PC-9 (cell line): ENCODE results near the gene MRPS34. TPM values are rescaled to one million over a fixed set of nuclear protein-coding genes. Genes with fewer than 3 reads are reported as not detected.

Source experiments
- BruUV-seq: library from RNA; stranded (reverse); fragments of 400-500 nt; replicated peaks from 2 replicates; lab custom pipeline; 2021; lab: Mats Ljungman, UMichigan
- CTCF ChIA-PET: fragments of 300-600 bp; sonication (Branson Sonifier 250); formaldehyde crosslinking; loops from one replicate; lab custom pipeline; 2022; ENCODE audit warnings: antibody characterized with exemption; lab: Charles Lee
- POLR2A ChIA-PET: fragments of 300-600 bp; sonication (Branson Sonifier 250); formaldehyde crosslinking; loops from one replicate; lab custom pipeline; 2022; ENCODE audit warnings: antibody characterized with exemption; ENCODE audit not compliant: unreplicated experiment; lab: Charles Lee
- DNase-seq, 2 experiments: peaks; one replicate each; pipeline versions ENCODE4 v3.0.0 to v3.0.0-alpha.2; 2015 to 2022; ENCODE audit warnings: mixed read lengths in 1 of 2
- H2AFZ ChIP-seq: fragments of 200-600 bp; sonication (generic); 2 replicates; pipeline ENCODE4 v1.8.1; 2017; ENCODE audit warnings: antibody characterized with exemption
- H3F3A ChIP-seq: fragments of 200-600 bp; sonication (generic); 2 replicates; pipeline ENCODE4 v1.8.1; 2017; ENCODE audit warnings: antibody characterized with exemption, mild to moderate bottlenecking, low read depth; ENCODE audit not compliant: insufficient read depth
- H3K27ac ChIP-seq: fragments of 200-600 bp; sonication (generic); 2 replicates; pipeline ENCODE4 v1.6.1; 2016; ENCODE audit warnings: mixed run types
- H3K27me3 ChIP-seq: fragments of 200-600 bp; sonication (generic); 2 replicates; pipeline ENCODE4 v1.6.1; 2016; ENCODE audit warnings: low read depth, mixed run types; ENCODE audit not compliant: insufficient read depth
- H3K36me3 ChIP-seq: fragments of 200-600 bp; sonication (generic); 2 replicates; pipeline ENCODE4 v1.6.1; 2016; ENCODE audit warnings: low read depth, mixed run types
- H3K4me1 ChIP-seq: fragments of 200-600 bp; sonication (generic); replicated peaks from 2 replicates; pipeline ENCODE4 v1.6.1; 2016; ENCODE audit warnings: mixed run types; ENCODE audit not compliant: insufficient read depth
- H3K4me2 ChIP-seq: fragments of 200-600 bp; sonication (generic); 2 replicates; pipeline ENCODE4 v1.6.1; 2017; ENCODE audit warnings: mixed run types
- H3K4me3 ChIP-seq: fragments of 200-600 bp; sonication (generic); 2 replicates; pipeline ENCODE4 v1.6.1; 2016; ENCODE audit warnings: mixed run types
- H3K79me2 ChIP-seq: fragments of 200-600 bp; sonication (generic); 2 replicates; pipeline ENCODE4 v1.6.1; 2017; ENCODE audit warnings: low read depth, mixed run types
- H3K9me2 ChIP-seq: fragments of 200-600 bp; sonication (generic); 2 replicates; pipeline ENCODE4 v1.8.1; 2017; ENCODE audit warnings: mild to moderate bottlenecking; ENCODE audit not compliant: insufficient read depth
- H3K9me3 ChIP-seq: fragments of 200-600 bp; sonication (generic); 2 replicates; pipeline ENCODE4 v1.8.1; 2016; ENCODE audit warnings: low read depth; ENCODE audit not compliant: insufficient read depth
- H4K20me1 ChIP-seq: fragments of 200-600 bp; sonication (generic); 2 replicates; pipeline ENCODE4 v1.8.1; 2017; ENCODE audit not compliant: insufficient read depth
- CTCF ChIP-seq: fragments of 200-600 bp; sonication (generic); conservative IDR thresholded peaks from 2 replicates; pipeline ENCODE4 v1.6.1; 2017; ENCODE audit warnings: mixed run types, antibody characterized with exemption, mild to moderate bottlenecking, moderate library complexity
- EZH2 ChIP-seq: fragments of 200-600 bp; sonication (generic); IDR thresholded peaks from 2 replicates; pipeline ENCODE4 v1.8.0; 2017; ENCODE audit warnings: antibody characterized with exemption, low read depth
- intact Hi-C: fragments of 100-400 bp; cut with micrococcal nuclease; formaldehyde crosslinking; loops from one replicate; pipeline ENCODE4 v1.10.0; 2022; ENCODE audit not compliant: unreplicated experiment
- total RNA-seq: library from RNA; stranded (reverse); gene quantifications from 2 replicates; pipeline ENCODE4 v1.2.3, GENCODE V29; 2021

The MRPS34 gene
- total RNA-seq, 1 experiment from 2014 or later, result 201 TPM

DNA sequence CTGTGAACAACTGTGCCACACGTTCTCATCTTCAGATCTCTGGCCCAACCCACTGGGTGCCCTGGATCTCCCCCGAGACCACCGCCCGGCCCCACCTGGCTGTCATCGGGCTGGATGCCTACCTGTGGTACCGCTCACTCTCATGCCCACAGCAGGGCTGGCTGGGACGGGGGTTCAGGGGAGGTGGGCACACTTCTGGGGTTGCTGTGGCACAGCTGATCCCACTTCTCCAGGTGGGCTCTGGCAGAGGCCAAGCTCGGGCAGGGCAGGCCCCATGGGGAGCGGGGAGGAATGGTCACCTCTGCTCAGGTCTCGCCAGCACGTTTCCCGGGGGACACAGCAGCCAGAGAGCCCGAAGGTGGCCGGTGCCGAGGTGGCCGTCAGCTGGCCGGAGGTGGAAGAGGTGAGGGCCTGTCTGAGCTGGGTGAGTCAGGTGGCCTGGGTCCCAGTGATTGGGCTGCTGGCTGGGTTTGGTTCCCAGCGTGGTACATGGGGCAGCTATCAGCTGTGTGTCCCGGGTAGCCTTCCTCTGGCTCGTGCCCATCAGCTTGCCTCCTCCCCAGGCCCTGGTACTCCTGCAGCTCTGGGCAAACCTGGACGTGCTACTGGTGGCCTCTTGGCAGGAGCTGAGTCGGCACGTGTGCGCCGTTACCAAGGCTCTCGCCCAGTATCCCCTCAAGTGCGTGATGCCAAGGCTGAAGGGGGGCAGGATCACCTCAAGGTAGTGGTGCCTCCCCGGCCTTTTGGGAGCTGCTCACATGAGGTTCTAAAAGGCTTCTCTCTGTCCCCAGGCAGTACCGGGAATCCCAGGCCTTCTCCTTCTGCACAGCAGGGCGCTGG lies 2.3 kb upstream of the MRPS34 start:
- Histone ChIP-seq H3K4me3 (no peak overlapping the region), H4K20me1 (peaks cover 37% of the 10 kb centered on the region), H3K36me3 (0 out of 2 replicates have a peak, but pooled peaks cover 7% of the 10 kb centered on the region), H3K9me3 (no peaks in the 10 kb centered on the region), H3K9me2 (no peaks in the 10 kb centered on the region), H3K27ac (no peak overlapping the region), H3K27me3 (no peaks in the 10 kb centered on the region), H3K4me1 (peaks cover 15% of the 10 kb centered on the region), H2AFZ (no peak overlapping the region), H3K79me2 (peaks cover 41% of the 10 kb centered on the region), H3F3A (peaks cover 34% of the 10 kb centered on the region), H3K4me2 (peak overlapping the region; percentile 99)
- no TSS peak for BruUV-seq
- intact Hi-C loops, result no loop called here
- TF ChIP-seq EZH2 (no peak), CTCF (no peak)
- ChIA-PET POLR2A (interaction anchor here (1.4 kb wide), 1 partner anchor 7 kb away, joined by 8 read pairs; the partner anchor contains the start of genes NUBP2 and SPSB3), CTCF (interaction anchor here (0.6 kb wide), 1 partner anchor 672 kb away, joined by 3 read pairs; no protein-coding TSS in a partner anchor)
- DNase-seq, result no peak

DNA sequence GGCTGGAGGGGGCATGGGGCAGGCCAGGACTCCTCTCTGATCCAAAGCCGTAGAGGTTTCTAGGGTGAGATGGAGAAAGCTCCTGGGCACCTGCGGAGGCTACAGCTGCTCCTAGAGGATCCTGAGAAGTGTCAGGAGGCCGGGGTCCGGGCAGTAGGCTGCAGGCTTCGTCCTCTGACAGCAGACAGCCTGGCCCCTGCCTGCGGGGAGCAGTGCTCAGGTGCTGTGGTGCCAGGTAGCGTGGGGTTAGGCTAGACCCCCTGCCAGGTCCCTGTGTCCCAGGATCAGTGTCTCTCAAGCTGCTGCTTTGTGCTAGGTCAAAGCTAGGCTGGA lies 1.5 kb upstream of the MRPS34 start:
- no TSS peak for BruUV-seq
- Histone ChIP-seq H3K4me2 (peak overlapping the region; percentile 99), H4K20me1 (peaks cover 33% of the 10 kb centered on the region), H3K4me3 (peak overlapping the region; percentile 77), H3K9me3 (no peaks in the 10 kb centered on the region), H3K27me3 (no peaks in the 10 kb centered on the region), H3K79me2 (peaks cover 39% of the 10 kb centered on the region), H3K4me1 (peaks cover 19% of the 10 kb centered on the region), H3F3A (peaks cover 36% of the 10 kb centered on the region), H3K27ac (peak overlapping the region; percentile 77; the same call in 1 of the 2 replicates), H3K36me3 (0 out of 2 replicates have a peak, but pooled peaks cover 7% of the 10 kb centered on the region), H3K9me2 (no peaks in the 10 kb centered on the region), H2AFZ (no peak overlapping the region)
- ChIA-PET CTCF (interaction anchor here (0.6 to 0.8 kb wide), 2 partner anchors 8 to 671 kb away, joined by 3 to 6 read pairs; partner anchors contain the start of genes NUBP2 and SPSB3), POLR2A (interaction anchor here (0.7 to 1.4 kb wide), 2 partner anchors 8 to 28 kb away, joined by 8 to 9 read pairs; partner anchors contain the start of genes NUBP2 and SPSB3)
- no peak for DNase-seq
- intact Hi-C loops, result loop anchor here (5.0 kb wide), 2 partner anchors 97 to 188 kb away; partner anchors contain the start of genes JPT2 and RPS2
- TF ChIP-seq EZH2, result no peak
- TF ChIP-seq CTCF, result no peak

DNA sequence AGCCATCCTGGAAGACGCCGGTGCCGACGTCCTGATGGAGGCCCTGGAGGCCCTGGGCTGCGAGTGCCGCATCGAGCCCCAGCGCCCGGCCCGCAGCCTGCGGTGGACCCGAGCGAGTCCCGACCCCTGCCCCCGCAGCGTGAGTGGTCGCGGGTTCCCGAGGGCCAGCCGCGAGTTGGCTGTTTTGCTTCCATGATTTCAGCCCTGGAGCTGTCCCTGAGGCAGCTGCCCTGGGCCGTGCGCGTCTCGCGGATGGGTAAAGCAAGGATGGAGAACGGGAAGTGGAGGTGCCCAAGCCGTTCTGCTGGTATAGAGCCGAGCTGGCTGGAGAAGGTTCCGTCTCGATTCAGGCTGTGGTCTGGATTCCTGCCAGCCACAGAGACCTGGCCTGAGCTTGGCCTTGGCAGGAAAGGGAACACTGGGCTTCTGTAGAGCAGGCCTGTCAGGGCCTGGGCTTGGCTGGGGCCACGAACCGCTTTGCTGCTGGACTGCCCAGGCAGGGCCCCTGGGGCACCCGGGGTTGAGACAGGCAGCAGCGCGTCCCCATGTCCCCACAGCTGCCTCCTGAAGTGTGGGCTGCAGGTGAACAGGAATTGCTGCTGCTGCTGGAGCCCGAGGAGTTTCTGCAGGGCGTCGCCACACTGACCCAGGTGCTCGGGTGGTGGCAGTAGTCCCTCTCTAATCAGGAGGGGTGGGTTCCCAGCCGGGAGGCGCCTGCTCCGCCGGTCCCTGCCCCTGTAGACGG lies 941 bp upstream of the MRPS34 start:
- BruUV-seq, result TSS peak; percentile 20
- H3K27ac ChIP-seq, result peak overlapping the region; percentile 77
- no peaks in the 10 kb centered on the region for H3K27me3 ChIP-seq
- peaks cover 19% of the 10 kb centered on the region for H3K4me1 ChIP-seq
- peaks cover 39% of the 10 kb centered on the region for H3K79me2 ChIP-seq
- ChIA-PET POLR2A (interaction anchor here (0.6 to 1.4 kb wide), 4 partner anchors 9 to 51 kb away, joined by 3 to 9 read pairs (median 6); partner anchors contain the start of genes NUBP2 and SPSB3), CTCF (interaction anchor here (0.8 kb wide), 1 partner anchor 9 kb away, joined by 6 read pairs; the partner anchor contains the start of genes NUBP2 and SPSB3)
- H3F3A ChIP-seq, result peaks cover 38% of the 10 kb centered on the region
- peaks cover 28% of the 10 kb centered on the region for H4K20me1 ChIP-seq
- H3K4me2 ChIP-seq, result peak overlapping the region; percentile 99
- intact Hi-C loops, result loop anchor here (1.0 to 5.0 kb wide), 5 partner anchors 29 to 188 kb away; partner anchors contain the start of genes JPT2, MAPK8IP3 and RPS2
- peak overlapping the region; percentile 92 for H2AFZ ChIP-seq
- H3K9me2 ChIP-seq, result no peaks in the 10 kb centered on the region
- H3K36me3 ChIP-seq, result 0 out of 2 replicates have a peak, but pooled peaks cover 7% of the 10 kb centered on the region
- no peak for TF ChIP-seq EZH2
- 0 out of 2 replicates have a peak, but pooled peaks have one; percentile 57 for TF ChIP-seq CTCF
- H3K4me3 ChIP-seq, result peak overlapping the region; percentile 77
- peak; percentile 66 to 73 for DNase-seq
- no peaks in the 10 kb centered on the region for H3K9me3 ChIP-seq
